Erythroblast (primary cell): ENCODE measurements around the gene ASMTL.
"Not testable (repeated sequence)": the region's sequence is repeated elsewhere in the genome, so short reads cannot be mapped to it uniquely, and the experiment has no call there.

Source experiments
- DNase-seq, 2 experiments: peaks; one replicate each; lab custom pipeline; 2025; lab: John Stamatoyannopoulos, UW
- GATA1 ChIP-seq: IDR thresholded peaks from 2 replicates; pipeline ENCODE4 v1.6.1; 2011; ENCODE audit warnings: low read depth, mild to moderate bottlenecking, control low read depth, low read length, moderate library complexity
- POLR2A ChIP-seq: IDR thresholded peaks from 2 replicates; pipeline ENCODE4 v1.6.1; 2011; ENCODE audit warnings: mild to moderate bottlenecking, low read length

ASMTL gene

GRCh38 chrX:1442016-1442665, 10.6 kb downstream of the ASMTL start:
- DNase-seq, result no peak
- TF ChIP-seq POLR2A (no peak), GATA1 (no peak)

GRCh38 chrX:1440506-1440905, 12.2 kb downstream of the ASMTL start:
- TF ChIP-seq GATA1, result no peak
- TF ChIP-seq POLR2A, result no peak

GRCh38 chrX:1435241-1435895, 17.3 kb downstream of the ASMTL start:
- no peak for DNase-seq
- TF ChIP-seq GATA1 (no peak), POLR2A (no peak)

More at GRCh38 chrX:1440506-1440905, 12.2 kb downstream of the ASMTL start:
- DNase-seq, result no peak

GRCh38 chrX:1434871-1435240, 17.9 kb downstream of the ASMTL start:
- DNase-seq, result no peak
- no peak for TF ChIP-seq GATA1
- TF ChIP-seq POLR2A, result no peak

- DNase-seq, result no peak
- TF ChIP-seq GATA1 (no peak), POLR2A (no peak)
Measured at GRCh38 chrX:1433646-1434357, 18.9 kb downstream of the ASMTL start.

- TF ChIP-seq POLR2A, result no peak
- TF ChIP-seq GATA1, result no peak
- DNase-seq, result no peak
Measured at GRCh38 chrX:1430451-1430850, 22.3 kb downstream of the ASMTL start.

GRCh38 chrX:1427756-1428155, 25.0 kb downstream of the ASMTL start:
- DNase-seq, result no peak
- TF ChIP-seq POLR2A (no peak), GATA1 (no peak)

GRCh38 chrX:1426321-1426720, 26.4 kb downstream of the ASMTL start:
- DNase-seq, result not testable (repeated sequence)

- TF ChIP-seq POLR2A (no peak), GATA1 (no peak)
Measured at GRCh38 chrX:1425381-1425780, 27.3 kb downstream of the ASMTL start.

GRCh38 chrX:1424147-1424851, 28.4 kb downstream of the ASMTL start:
- peak; percentile 8 for TF ChIP-seq POLR2A
- TF ChIP-seq GATA1, result no peak
- no peak for DNase-seq

More at GRCh38 chrX:1425381-1425780, 27.3 kb downstream of the ASMTL start:
- no peak for DNase-seq

GRCh38 chrX:1423215-1423614, 29.5 kb downstream of the ASMTL start:
- no peak for DNase-seq
- TF ChIP-seq POLR2A, result no peak
- no peak for TF ChIP-seq GATA1

GRCh38 chrX:1422135-1422465, 30.6 kb downstream of the ASMTL start:
- DNase-seq, result no peak
- TF ChIP-seq GATA1, result no peak
- no peak for TF ChIP-seq POLR2A

GRCh38 chrX:1421433-1422134, 31.1 kb downstream of the ASMTL start:
- no peak for TF ChIP-seq GATA1
- TF ChIP-seq POLR2A, result no peak
- no peak for DNase-seq
